ENCODE results near the gene ST6GALNAC2.
A peak's percentile ranks its signal among the peaks of the same experiment; 100 is the strongest.

ST6GALNAC2 gene

GRCh38 chr17:76585649-76586593 lies at the start of gene ST6GALNAC2:
Gene ST6GALNAC2, minus strand, starts transcription at chr17:76585860. Its CDS starts 52 bp downstream, at chr17:76585808.
- DNase-seq: no peak
- Histone ChIP-seq H3K36me3 (replicated peaks) (no peaks in the 10 kb centered on the region), H3K4me3 (ENCODE audit: low read depth, low read length) (peak within 1 kb of the TSS; percentile 44), H3K27me3 (replicated peaks) (peaks cover 8% of the 10 kb centered on the region), H3K27ac (no peak within 1 kb of the TSS)
- no peak for TF ChIP-seq CTCF (IDR thresholded peaks at IDR 0.05; ENCODE audit: low read depth, low read length, missing control alignments)
- in situ Hi-C loops (cut with HindIII; ENCODE audit: low pct_ligation_motif_present, low sequenced_read_pairs): no loop called here

- Histone ChIP-seq H3K27ac (no peak overlapping the region), H3K4me3 (ENCODE audit: low read depth, low read length) (no peak overlapping the region), H3K27me3 (replicated peaks) (no peaks in the 10 kb centered on the region), H3K36me3 (replicated peaks) (no peaks in the 10 kb centered on the region)
- peak; percentile 22 for DNase-seq
- TF ChIP-seq CTCF (IDR thresholded peaks at IDR 0.05; ENCODE audit: low read depth, low read length, missing control alignments): no peak
- in situ Hi-C loops (cut with HindIII; ENCODE audit: low pct_ligation_motif_present, low sequenced_read_pairs): no loop called here
Measured at GRCh38 chr17:76635039-76635438, 49.4 kb upstream of the ST6GALNAC2 start.

GRCh38 chr17:76633628-76634328 lies 48.1 kb upstream of the ST6GALNAC2 start:
- Histone ChIP-seq H3K27ac (no peak overlapping the region), H3K27me3 (replicated peaks) (no peaks in the 10 kb centered on the region), H3K36me3 (replicated peaks) (no peaks in the 10 kb centered on the region), H3K4me3 (ENCODE audit: low read depth, low read length) (no peak overlapping the region)
- in situ Hi-C loops (cut with HindIII; ENCODE audit: low pct_ligation_motif_present, low sequenced_read_pairs): no loop called here
- DNase-seq: no peak
- TF ChIP-seq CTCF (IDR thresholded peaks at IDR 0.05; ENCODE audit: low read depth, low read length, missing control alignments): no peak

- Histone ChIP-seq H3K4me3 (ENCODE audit: low read depth, low read length) (no peak overlapping the region), H3K27ac (no peak overlapping the region), H3K36me3 (replicated peaks) (no peaks in the 10 kb centered on the region), H3K27me3 (replicated peaks) (no peaks in the 10 kb centered on the region)
- in situ Hi-C loops (cut with HindIII; ENCODE audit: low pct_ligation_motif_present, low sequenced_read_pairs): no loop called here
- no peak for DNase-seq
- no peak for TF ChIP-seq CTCF (IDR thresholded peaks at IDR 0.05; ENCODE audit: low read depth, low read length, missing control alignments)
Measured at GRCh38 chr17:76631821-76632565, 46.3 kb upstream of the ST6GALNAC2 start.

- in situ Hi-C loops (cut with HindIII; ENCODE audit: low pct_ligation_motif_present, low sequenced_read_pairs): no loop called here
- Histone ChIP-seq H3K36me3 (replicated peaks) (no peaks in the 10 kb centered on the region), H3K27me3 (replicated peaks) (no peaks in the 10 kb centered on the region), H3K4me3 (ENCODE audit: low read depth, low read length) (no peak overlapping the region), H3K27ac (no peak overlapping the region)
- no peak for DNase-seq
- no peak for TF ChIP-seq CTCF (IDR thresholded peaks at IDR 0.05; ENCODE audit: low read depth, low read length, missing control alignments)
Measured at GRCh38 chr17:76630151-76630550, 44.5 kb upstream of the ST6GALNAC2 start.

Measured in brain microvascular endothelial cell (primary cell).